ENCODE measurements around the gene USP7.
"Not testable (repeated sequence)": the region's sequence is repeated elsewhere in the genome, so short reads cannot be mapped to it uniquely, and the experiment has no call there.

The USP7 gene

GRCh38 chr16:8928467-8928957, 35.2 kb downstream of the USP7 start:
- peak; percentile 31 to 62 (median 45) for DNase-seq (ENCODE audit: low read depth in 2 of 3, low spot score in 1 of 3)

- no peak for DNase-seq (ENCODE audit: low read depth in 2 of 3, low spot score in 1 of 3)
Measured at GRCh38 chr16:8926827-8927226, 36.9 kb downstream of the USP7 start.

GRCh38 chr16:8925455-8925854, 38.3 kb downstream of the USP7 start:
- no peak for DNase-seq (ENCODE audit: low read depth in 2 of 3, low spot score in 1 of 3)

GRCh38 chr16:8924214-8924613, 39.5 kb downstream of the USP7 start:
- DNase-seq (ENCODE audit: low read depth in 2 of 3, low spot score in 1 of 3) = no peak

GRCh38 chr16:8923199-8923598, 40.5 kb downstream of the USP7 start:
- DNase-seq (ENCODE audit: low read depth in 2 of 3, low spot score in 1 of 3) = no peak

- peak in 1 of 3 donors; percentile 9 for DNase-seq (ENCODE audit: low read depth in 2 of 3, low spot score in 1 of 3)
Measured at GRCh38 chr16:8921347-8921984, 42.2 kb downstream of the USP7 start.

GRCh38 chr16:8920645-8921346, 42.9 kb downstream of the USP7 start:
- DNase-seq (ENCODE audit: low read depth in 2 of 3, low spot score in 1 of 3) = no peak

GRCh38 chr16:8919934-8920462, 43.7 kb downstream of the USP7 start:
- DNase-seq (ENCODE audit: low read depth in 2 of 3, low spot score in 1 of 3) = no peak

- DNase-seq (ENCODE audit: low read depth in 2 of 3, low spot score in 1 of 3) = no peak
Measured at GRCh38 chr16:8919089-8919933, 44.4 kb downstream of the USP7 start.

- DNase-seq (ENCODE audit: low read depth in 2 of 3, low spot score in 1 of 3) = not testable (repeated sequence)
Measured at GRCh38 chr16:8917336-8917735, 46.4 kb downstream of the USP7 start.

- DNase-seq (ENCODE audit: low read depth in 2 of 3, low spot score in 1 of 3) = no peak
Measured at GRCh38 chr16:8916541-8917225, 47.0 kb downstream of the USP7 start.

GRCh38 chr16:8915722-8916301, 47.9 kb downstream of the USP7 start:
- DNase-seq (ENCODE audit: low read depth in 2 of 3, low spot score in 1 of 3) = no peak

GRCh38 chr16:8914098-8914497, 49.6 kb downstream of the USP7 start:
- no peak for DNase-seq (ENCODE audit: low read depth in 2 of 3, low spot score in 1 of 3)

- DNase-seq (ENCODE audit: low read depth in 2 of 3, low spot score in 1 of 3) = no peak
Measured at GRCh38 chr16:8912793-8913192, 50.9 kb downstream of the USP7 start.

GRCh38 chr16:8910811-8911210, 52.9 kb downstream of the USP7 start:
- no peak for DNase-seq (ENCODE audit: low read depth in 2 of 3, low spot score in 1 of 3)

GRCh38 chr16:8908810-8909468, 54.8 kb downstream of the USP7 start:
- no peak for DNase-seq (ENCODE audit: low read depth in 2 of 3, low spot score in 1 of 3)

- DNase-seq (ENCODE audit: low read depth in 2 of 3, low spot score in 1 of 3) = no peak
Measured at GRCh38 chr16:8907096-8907495, 56.6 kb downstream of the USP7 start.

- DNase-seq (ENCODE audit: low read depth in 2 of 3, low spot score in 1 of 3) = no peak
Measured at GRCh38 chr16:8905795-8906591, 57.7 kb downstream of the USP7 start.

- no peak for DNase-seq (ENCODE audit: low read depth in 2 of 3, low spot score in 1 of 3)
Measured at GRCh38 chr16:8905168-8905762, 58.4 kb downstream of the USP7 start.
